ACC112 (cell line): Measurements from ENCODE around the gene EXD3.

ENCODE experiments used
- H2AFZ ChIP-seq: fragments of 200-600 bp; sonication (generic); one replicate; pipeline ENCODE4 v1.6.0; 2017; ENCODE audit warnings: antibody characterized with exemption, low read length; ENCODE audit not compliant: unreplicated experiment
- H3K27ac ChIP-seq: fragments of 200-600 bp; sonication (generic); 2 replicates; pipeline ENCODE4 v1.5.1; 2014; ENCODE audit warnings: low read depth, mild to moderate bottlenecking, antibody characterized with exemption, low read length, moderate library complexity
- H3K27me3 ChIP-seq: fragments of 200-600 bp; sonication (generic); 2 replicates; pipeline ENCODE4 v1.6.1; 2014; ENCODE audit warnings: mild to moderate bottlenecking, antibody characterized with exemption, low read length, moderate library complexity, mixed read lengths; ENCODE audit not compliant: insufficient read depth
- H3K36me3 ChIP-seq: fragments of 200-600 bp; sonication (generic); 2 replicates; pipeline ENCODE4 v1.6.1; 2016; ENCODE audit warnings: mild to moderate bottlenecking, antibody characterized with exemption, low read length, moderate library complexity, mixed read lengths; ENCODE audit not compliant: insufficient read depth
- H3K4me1 ChIP-seq: fragments of 200-600 bp; sonication (generic); one replicate; pipeline ENCODE4 v1.6.1; 2016; ENCODE audit warnings: low read length, mixed read lengths; ENCODE audit not compliant: insufficient read depth, unreplicated experiment, control insufficient read depth
- H3K4me3 ChIP-seq: fragments of 200-600 bp; sonication (generic); 2 replicates; pipeline ENCODE4 v1.5.1; 2014; ENCODE audit warnings: mild to moderate bottlenecking, low read depth, low read length
- H3K79me2 ChIP-seq: fragments of 200-600 bp; sonication (generic); one replicate; pipeline ENCODE4 v1.6.0; 2016; ENCODE audit warnings: low read length; ENCODE audit not compliant: control insufficient read depth, unreplicated experiment, insufficient read depth

The EXD3 gene

DNA sequence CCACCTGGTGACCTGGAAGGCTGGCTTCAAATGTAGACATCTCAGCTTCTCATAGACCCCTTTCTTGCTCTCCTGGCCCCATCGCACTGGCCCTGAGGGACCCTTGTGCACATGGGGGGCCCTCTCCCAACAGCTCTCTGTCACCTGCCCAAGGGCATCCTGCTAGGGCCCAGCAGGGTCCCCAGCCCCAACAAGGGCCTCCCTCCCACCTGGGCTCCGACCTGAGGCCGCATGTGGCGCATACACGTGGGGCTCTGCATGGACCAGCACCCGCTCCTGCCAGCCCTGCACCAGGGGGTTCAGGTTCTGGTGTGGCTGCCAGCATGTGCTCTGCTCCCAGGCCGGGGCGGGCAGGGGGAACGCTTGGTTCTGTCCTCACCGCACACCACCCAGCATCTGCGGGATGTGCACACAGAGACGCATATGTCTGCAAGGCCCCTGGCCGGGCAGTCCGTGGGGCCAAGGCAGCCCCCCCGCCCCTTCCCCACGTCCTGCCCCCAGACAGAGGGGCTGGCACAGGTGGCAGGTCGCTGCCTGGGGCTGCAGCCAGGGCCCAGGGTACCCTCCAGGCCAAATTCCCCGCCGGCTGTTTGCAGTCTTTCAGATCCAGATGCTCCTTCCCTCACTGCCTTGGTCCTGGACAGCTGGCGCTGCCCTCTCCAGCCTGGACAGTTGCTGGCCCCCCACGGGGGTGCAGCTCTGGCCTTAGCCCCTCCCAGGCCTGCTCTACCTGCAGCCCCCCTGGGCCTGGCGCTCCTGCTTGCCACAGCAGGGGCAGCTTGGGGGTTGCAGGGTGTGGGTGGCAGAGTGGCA is 103.0 kb downstream of the EXD3 start:
- no peaks in the 10 kb centered on the region for H3K4me1 ChIP-seq
- no peak overlapping the region for H3K27ac ChIP-seq
- H3K4me3 ChIP-seq = no peak overlapping the region
- H3K79me2 ChIP-seq = no peaks in the 10 kb centered on the region
- no peaks in the 10 kb centered on the region for H3K36me3 ChIP-seq
- no peak overlapping the region for H2AFZ ChIP-seq
- H3K27me3 ChIP-seq = no peaks in the 10 kb centered on the region

DNA sequence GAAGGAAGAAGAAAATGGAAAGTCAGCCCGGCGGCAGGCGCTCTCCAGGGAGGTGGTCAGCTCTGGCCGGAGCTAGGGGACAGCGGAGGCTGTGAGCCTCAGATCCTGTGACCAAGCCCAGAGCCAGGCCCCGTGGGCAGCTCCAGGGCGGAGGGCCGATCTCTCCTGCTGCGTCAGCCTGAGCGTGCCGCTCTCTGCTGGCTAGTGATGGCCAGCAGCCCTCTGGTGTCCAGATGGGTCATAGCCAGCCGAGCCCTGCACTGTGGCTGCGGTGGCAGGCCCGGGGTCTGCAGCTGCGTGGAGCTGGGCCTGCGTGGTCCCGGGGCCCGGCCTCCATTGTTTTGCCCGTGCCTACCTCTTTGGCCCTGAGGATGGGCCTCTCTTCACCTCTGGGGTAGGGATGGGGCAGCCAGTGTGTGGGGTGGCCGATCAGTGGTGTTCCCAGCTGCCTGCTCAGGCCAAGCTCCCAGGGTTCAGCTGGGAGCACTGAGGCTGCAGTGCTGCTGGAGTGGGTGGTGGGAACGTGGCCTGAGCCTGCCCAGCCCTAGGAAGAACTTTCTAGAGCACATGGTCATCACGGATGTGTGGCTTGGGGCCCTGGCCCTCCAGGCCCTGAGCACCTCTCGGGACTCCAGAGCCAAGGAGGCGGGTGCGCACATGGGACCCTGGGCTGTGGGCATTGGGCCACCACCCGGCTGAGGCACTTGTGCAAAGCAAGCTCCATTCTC is 103.8 kb downstream of the EXD3 start:
- Histone ChIP-seq H3K27me3 (no peaks in the 10 kb centered on the region), H3K4me1 (no peaks in the 10 kb centered on the region), H3K4me3 (no peak overlapping the region), H3K36me3 (no peaks in the 10 kb centered on the region), H3K27ac (no peak overlapping the region), H3K79me2 (no peaks in the 10 kb centered on the region), H2AFZ (no peak overlapping the region)

DNA sequence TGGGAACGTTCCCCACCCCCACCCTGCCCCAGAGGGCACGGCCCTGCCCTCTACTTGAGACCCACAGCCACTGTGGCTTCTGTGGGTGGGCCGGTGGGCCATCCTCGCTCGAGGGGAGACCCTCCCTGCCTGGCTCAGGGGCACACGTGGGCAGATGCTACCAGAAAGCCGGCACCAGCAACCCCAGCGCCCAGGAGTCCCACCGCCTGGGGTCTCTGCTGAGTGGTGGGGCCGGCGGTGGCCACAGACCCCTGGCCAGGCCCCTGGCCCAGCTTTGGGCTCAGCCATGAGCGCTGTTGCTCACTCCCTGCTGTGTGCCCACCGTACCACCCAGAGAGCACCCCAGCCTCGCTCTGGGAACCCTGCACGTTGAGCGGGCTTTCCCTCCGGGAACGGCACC is 104.4 kb downstream of the EXD3 start:
- no peaks in the 10 kb centered on the region for H3K4me1 ChIP-seq
- H2AFZ ChIP-seq = no peak overlapping the region
- H3K79me2 ChIP-seq = no peaks in the 10 kb centered on the region
- no peak overlapping the region for H3K27ac ChIP-seq
- H3K4me3 ChIP-seq = no peak overlapping the region
- H3K27me3 ChIP-seq = no peaks in the 10 kb centered on the region
- H3K36me3 ChIP-seq = no peaks in the 10 kb centered on the region

DNA sequence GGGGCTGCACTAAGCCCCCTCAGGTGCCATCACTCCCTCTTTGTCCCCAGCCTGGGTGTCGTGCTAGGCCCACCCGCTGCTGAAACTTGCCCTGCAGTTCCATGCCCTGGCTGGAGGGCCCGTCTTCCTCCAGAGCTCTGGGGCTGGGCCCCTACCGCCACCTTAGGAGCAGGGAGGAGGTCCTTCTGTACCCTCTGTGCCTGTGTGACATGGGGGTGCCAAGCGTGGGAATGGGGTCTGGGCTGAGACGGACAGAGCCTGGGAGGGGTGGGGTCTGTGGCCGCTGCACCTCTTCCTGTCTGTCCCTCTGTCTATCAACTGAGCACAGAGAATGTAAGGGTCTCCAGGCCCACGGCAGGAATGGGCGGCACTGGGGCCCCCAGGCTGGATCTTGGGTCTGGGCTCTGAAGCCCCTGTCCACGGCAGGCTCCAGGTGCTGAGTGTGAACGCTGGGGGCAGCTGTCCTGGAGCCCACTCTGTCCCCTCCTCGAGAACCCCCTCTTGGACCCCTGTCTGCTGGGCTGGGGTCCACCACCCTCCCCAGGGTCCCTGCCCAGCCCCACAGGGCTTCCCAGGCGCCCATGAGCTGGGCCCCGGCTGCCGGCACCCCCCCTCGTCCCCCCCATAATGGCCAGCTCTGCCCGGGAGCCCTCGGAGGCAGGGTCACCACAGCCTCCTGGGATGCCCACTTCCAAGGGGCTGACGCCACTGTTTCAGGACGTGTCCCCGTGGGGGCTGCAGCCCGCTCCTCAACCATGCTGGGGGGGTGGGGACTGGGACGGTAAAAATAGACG is 105.0 kb downstream of the EXD3 start:
- no peak overlapping the region for H3K4me3 ChIP-seq
- no peaks in the 10 kb centered on the region for H3K4me1 ChIP-seq
- H3K27me3 ChIP-seq = no peaks in the 10 kb centered on the region
- no peaks in the 10 kb centered on the region for H3K79me2 ChIP-seq
- H3K27ac ChIP-seq = no peak overlapping the region
- no peaks in the 10 kb centered on the region for H3K36me3 ChIP-seq
- H2AFZ ChIP-seq = no peak overlapping the region

DNA sequence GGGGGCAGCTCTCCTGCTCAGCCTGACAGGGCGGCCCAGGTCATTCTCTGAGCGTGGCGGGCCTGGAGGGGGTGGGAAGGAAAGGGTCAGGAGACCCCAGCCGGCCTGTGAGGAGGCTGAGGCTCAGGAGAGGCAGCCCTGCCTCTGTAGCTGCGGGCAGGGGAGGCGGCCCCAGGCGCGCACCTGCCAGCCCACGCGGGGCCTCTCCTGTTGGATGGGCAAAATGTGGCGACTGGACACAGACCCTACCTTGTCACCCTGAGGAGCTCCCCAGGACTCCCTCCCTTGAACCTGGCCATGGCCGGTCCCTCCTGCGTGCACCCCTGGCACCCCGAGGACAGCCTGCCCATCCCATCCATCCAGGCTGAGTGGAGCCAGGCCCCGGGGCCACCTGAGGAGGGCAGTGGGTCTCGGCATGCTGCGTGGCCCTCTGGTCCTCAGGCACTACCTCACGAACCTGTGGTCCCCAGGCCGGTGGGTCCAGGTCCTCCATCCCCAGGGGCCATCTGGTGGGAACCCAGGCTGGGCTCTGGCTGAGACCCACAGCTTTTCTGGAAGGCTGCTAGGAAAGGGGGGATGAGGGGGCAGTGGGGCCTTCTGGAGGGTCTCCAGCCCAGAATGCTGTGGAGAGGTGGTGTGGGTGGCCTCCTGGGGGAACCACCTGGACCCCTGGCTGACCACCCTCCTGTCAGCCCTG is 105.8 kb downstream of the EXD3 start:
- H3K4me3 ChIP-seq = no peak overlapping the region
- H2AFZ ChIP-seq = no peak overlapping the region
- H3K27me3 ChIP-seq = no peaks in the 10 kb centered on the region
- H3K27ac ChIP-seq = no peak overlapping the region
- no peaks in the 10 kb centered on the region for H3K36me3 ChIP-seq
- no peaks in the 10 kb centered on the region for H3K79me2 ChIP-seq
- H3K4me1 ChIP-seq = no peaks in the 10 kb centered on the region

DNA sequence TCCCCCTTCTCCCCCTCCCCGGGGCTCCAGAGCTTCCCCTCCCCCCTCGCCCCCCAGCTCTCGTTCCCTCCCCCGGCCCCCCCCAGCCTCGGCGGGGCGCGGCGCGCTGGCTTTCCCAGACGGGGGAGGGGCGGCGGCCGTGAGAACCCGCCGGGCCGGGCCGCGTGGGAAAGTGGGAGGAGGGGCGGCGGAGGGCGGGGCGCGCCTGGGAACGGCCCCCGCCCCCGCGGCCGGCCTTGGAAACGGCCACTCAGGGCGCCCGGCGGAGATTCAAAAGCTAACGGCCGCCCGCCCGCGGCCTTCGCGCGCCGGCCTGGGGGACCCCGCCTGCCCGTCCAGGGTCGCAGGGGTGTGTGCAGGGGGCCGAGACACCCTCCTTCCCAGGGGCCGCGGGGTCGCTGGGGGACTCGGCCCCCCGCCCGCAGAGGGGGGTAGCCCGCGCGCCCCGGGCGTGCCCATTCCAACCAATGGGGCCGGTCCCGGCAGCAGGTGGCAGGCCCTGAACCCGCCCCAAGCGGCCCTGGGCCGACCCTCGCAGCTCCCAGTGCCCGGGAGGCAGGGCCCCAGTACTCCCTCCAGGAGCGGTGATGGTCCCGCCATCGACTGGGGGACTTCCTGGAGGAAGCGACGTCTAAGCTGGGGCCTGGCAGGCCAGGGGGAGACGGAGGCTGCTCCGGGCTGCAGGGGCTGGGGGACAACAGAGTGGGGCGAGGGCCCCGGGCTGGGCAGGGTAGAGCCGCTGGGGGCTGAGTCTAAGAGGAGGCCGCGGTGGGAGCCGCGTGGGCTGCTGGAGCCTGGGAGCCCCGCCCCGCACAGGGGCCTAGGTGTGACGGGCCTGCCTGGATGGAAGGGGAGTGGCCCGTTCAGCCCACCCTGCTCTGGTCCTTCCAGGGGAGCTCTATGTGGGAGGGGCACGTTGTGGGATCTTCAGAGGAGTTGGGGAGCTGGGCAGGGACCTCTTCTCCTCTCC is 106.7 kb downstream of the EXD3 start:
- no peaks in the 10 kb centered on the region for H3K27me3 ChIP-seq
- peak overlapping the region; percentile 15; the same call in 1 of the 2 replicates for H3K27ac ChIP-seq
- H2AFZ ChIP-seq = peak overlapping the region; percentile 89
- no peaks in the 10 kb centered on the region for H3K79me2 ChIP-seq
- no peaks in the 10 kb centered on the region for H3K36me3 ChIP-seq
- peak overlapping the region; percentile 66 for H3K4me3 ChIP-seq
- H3K4me1 ChIP-seq = no peaks in the 10 kb centered on the region

DNA sequence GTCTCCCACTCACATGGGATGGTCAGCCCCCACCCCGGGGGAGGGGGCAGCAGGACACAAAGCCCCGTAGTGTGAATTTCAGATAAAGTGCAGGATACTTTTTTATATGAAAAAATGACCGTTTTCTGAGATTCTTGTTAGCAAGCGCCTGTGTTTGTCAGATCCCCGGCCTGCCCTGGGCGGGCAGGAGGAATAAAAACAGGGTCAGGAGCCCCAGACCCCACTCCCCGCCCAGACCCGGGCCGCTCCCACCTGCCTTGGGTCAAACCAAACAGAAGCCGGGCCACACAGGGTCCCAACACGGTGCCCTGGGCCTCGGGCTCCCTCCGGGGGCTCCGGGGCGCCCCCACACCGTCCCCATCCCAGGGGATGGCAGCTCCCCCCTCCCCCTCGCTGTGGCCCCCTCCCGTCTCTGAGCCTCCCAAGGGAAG is 107.4 kb downstream of the EXD3 start:
- Histone ChIP-seq H3K79me2 (no peaks in the 10 kb centered on the region), H3K36me3 (no peaks in the 10 kb centered on the region), H3K4me1 (no peaks in the 10 kb centered on the region), H2AFZ (no peak overlapping the region), H3K4me3 (no peak overlapping the region), H3K27ac (no peak overlapping the region), H3K27me3 (no peaks in the 10 kb centered on the region)

DNA sequence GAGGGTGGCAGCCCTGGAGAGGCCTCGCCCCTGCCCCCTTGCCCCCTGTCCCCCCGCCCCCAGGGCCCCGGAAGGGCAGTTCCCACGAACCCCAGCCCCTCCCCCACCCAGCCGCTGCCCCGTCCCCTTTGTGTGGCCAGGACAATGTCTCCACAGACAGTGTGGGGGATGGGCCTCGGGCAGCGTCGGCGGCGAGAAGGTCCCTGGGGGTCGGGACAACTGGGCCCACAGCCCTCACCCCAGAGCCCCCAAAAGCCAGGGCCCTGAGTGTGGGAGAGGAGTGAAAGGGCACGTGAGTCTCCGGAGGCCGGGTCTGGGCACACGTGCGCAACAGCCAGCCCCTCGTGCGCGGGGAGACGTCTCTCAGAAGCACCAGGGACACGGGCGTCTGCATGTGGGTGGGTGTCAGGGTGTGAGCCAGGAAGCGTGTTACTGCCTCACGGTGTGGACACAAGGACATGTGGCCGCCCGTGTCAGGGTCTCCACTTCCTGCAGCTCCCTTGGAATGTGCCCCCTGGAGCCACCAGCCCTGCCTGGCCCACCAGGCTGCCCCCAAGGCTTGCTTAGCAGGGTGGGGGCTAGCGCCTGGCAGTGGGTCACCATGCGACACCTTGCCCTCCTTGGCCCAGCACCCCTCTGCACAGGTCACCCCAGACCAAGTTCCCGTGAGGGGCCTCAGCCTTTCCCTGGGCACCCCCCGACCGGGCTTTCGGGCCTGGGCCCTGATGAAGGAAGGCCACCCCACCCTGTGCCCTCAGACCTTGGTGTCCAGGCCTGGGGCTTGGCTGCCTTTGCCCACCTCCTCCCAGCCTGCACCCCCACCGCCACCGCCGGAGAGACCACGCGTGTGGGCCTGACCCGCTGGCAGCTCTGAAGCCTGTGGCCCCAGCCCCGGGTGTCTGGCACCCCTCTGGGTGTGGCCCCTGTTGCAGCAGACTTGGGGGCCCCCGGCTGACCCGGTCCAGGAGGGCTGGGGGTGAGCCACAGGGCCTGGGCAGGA is 108.1 kb downstream of the EXD3 start:
- no peaks in the 10 kb centered on the region for H3K4me1 ChIP-seq
- no peak overlapping the region for H3K4me3 ChIP-seq
- H3K36me3 ChIP-seq = no peaks in the 10 kb centered on the region

More for the DNA sequence above, 108.1 kb downstream of the EXD3 start:
- H3K27me3 ChIP-seq = no peaks in the 10 kb centered on the region
- H3K79me2 ChIP-seq = no peaks in the 10 kb centered on the region
- no peak overlapping the region for H2AFZ ChIP-seq
- H3K27ac ChIP-seq = no peak overlapping the region
